ENCODE results near the gene EPHA10.

EPHA10 gene

GRCh38 chr1:37676281-37677142 is 88.4 kb downstream of the EPHA10 start:
- DNase-seq (ENCODE audit: low read depth, low spot score), result no peak

- peak; percentile 56 for DNase-seq (ENCODE audit: low read depth, low spot score)
Measured at GRCh38 chr1:37673920-37674319, 91.0 kb downstream of the EPHA10 start.

GRCh38 chr1:37672136-37672870 is 92.6 kb downstream of the EPHA10 start:
- DNase-seq (ENCODE audit: low read depth, low spot score), result no peak

GRCh38 chr1:37671261-37671660 is 93.7 kb downstream of the EPHA10 start:
- DNase-seq (ENCODE audit: low read depth, low spot score), result no peak

- no peak for DNase-seq (ENCODE audit: low read depth, low spot score)
Measured at GRCh38 chr1:37670133-37670532, 94.8 kb downstream of the EPHA10 start.

- peak; percentile 12 for DNase-seq (ENCODE audit: low read depth, low spot score)
Measured at GRCh38 chr1:37667023-37667671, 97.8 kb downstream of the EPHA10 start.

GRCh38 chr1:37666241-37666867 is 98.6 kb downstream of the EPHA10 start:
- DNase-seq (ENCODE audit: low read depth, low spot score), result no peak

Measured in ELF-1 (cell line).